H4 (cell line): ENCODE results near the gene ZNG1A. TPM values are rescaled to one million over a fixed set of nuclear protein-coding genes. Genes with fewer than 3 reads are reported as not detected.
A peak's percentile ranks its signal among the peaks of the same experiment; 100 is the strongest.
"Not testable (repeated sequence)": the region's sequence is repeated elsewhere in the genome, so short reads cannot be mapped to it uniquely, and the experiment has no call there.

ENCODE experiments used
- DNase-seq: peaks from one replicate; pipeline ENCODE4 v3.0.0-alpha.2; 2015; ENCODE audit warnings: low spot score
- total RNA-seq: library from RNA; depleted of rRNA; stranded (reverse); fragments of >200 nt; shearing (Covaris generic); gene quantifications from 2 replicates; pipeline ENCODE4 v1.2.3, GENCODE V29; 2014; rRNA removed

The ZNG1A gene
- total RNA-seq: 48.4 and 51.1 TPM in 2 replicates

- peak; percentile 53 for DNase-seq
Measured at GRCh38 chr9:178970-179383, at the start of gene ZNG1A. Gene ZNG1A, minus strand, starts transcription at chr9:179056. Its CDS starts 87 bp downstream, at chr9:178969.

DNA sequence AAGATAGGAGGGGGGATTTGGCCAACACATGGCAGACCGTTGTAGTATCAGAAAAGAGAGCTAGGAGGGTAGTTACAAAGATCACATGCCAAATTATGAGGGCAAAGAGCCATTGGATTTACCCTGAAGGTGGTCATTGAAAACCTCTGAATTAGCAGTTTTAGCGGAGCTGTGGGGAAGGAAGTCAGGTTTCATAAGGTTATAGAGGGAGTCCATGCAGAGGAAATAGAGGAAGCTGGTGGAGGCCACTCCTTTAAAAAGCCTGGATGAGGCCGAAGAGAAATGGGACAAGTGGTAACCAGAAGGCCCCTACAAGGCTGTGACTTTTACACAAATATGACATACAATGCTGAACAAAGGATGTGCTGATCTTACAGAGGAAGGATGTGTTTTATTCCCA lies 49.0 kb upstream of the ZNG1A start:
- no peak for DNase-seq

GRCh38 chr9:224582-225520 lies 46.0 kb upstream of the ZNG1A start:
- peak; percentile 15 for DNase-seq

- DNase-seq: no peak
Measured at GRCh38 chr9:224026-224425, 45.2 kb upstream of the ZNG1A start.

DNA sequence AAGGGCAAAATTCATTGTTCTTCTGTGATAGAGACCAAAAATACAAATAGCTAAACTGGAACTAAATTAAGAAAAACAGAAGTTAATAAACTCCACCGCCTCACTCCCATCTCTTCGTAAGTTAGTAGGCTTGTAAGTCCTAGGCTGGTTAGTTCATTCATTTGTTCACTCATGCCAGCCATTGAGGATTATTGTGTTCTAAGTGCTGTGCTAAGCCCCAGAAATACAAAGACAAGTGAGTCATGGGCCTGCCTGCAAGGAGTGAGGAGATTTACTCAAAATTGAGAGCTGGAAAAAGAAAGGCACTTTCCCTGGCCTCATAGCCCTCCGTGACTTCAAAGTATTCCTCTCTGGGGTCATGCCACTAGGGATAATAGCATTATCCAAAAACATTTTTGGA lies 44.3 kb upstream of the ZNG1A start:
- no peak for DNase-seq

DNA sequence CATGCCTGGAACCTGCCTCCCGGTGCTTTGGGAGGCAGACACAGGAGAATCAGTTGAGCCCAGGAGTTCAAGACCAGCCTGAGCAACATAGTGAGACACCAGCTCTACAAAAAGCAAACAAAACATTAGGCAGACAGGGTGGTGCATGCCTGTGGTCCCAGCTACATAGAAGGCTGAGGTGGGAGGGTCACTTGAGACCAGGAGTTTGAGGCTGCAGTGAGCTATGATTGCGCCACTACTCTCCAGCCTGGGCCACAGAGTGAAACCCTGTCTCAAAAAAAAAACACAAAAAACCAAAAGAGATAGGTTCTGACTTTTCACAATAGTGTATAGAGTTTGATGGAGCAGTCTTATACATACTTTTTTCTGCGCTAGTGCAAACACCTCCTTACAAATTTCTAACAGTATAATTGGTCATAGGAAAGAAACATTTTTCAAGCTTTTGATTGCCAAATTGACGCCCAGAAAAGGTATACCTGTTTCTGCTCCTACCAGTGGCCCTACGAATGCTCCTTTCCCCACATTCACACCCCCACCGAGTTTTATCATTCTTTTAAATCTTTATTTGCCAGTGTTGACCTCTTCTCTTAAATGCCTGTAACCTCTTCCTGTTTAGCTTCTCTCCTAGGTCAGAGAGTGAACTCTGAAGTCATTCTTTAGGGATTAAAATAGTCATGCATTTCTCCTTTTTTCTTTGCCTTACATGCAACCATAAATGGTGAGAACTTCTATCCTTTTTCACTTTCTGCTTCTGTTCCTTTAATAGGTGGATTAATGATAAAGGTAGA lies 43.3 kb upstream of the ZNG1A start:
- peak; percentile 44 for DNase-seq

DNA sequence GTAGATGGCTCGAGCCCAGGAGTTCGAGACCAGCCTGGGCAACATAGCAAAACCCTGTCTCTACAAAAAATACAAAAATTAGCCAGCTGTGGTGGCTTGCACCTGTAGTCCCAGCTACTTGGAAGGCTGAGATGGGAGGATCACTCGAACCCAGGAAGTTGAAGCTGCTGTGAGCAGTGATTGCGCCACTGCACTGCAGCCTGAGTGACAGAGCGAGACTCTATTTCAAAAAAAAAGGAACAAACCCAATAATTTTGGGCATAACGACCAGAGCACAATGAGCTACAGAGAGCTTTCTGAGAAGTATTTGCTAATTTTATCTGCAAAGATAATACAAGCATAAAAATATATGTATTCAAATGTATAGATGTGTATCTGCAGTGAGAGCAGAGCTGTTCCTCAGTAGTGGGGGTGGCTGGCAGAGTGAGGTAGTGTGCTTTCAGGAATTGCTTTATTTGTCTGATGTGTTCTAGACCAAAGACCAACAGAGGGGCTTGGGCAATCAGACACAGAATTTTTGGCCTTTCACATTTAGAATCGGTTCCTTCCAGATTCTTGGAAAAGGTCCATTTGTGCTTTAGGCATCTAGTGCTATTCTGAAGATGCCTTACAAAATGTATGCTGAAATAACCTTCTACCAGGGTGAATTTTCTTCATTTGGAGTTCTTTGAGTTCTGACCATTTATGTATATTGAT lies 41.0 kb upstream of the ZNG1A start:
- DNase-seq: no peak

DNA sequence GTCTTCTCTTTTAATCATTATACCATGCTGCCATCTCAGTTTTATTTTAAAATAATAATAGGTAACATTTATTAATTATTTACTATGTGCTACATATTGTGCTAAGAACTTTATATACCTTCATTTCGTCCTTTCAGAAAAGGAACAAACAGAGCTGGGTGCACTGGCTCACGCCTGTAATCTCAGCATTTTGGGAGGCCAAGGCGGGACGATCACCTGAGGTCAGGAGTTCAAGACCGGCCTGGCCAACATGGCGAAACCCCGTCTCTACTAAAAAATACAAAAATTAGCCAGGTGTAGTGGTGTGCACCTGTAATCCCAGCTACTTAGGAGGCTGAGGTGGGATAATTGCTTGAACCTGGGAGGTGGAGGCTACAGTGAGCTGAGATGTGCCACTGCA lies 40.2 kb upstream of the ZNG1A start:
- not testable (repeated sequence) for DNase-seq

GRCh38 chr9:217950-218349 lies 39.1 kb upstream of the ZNG1A start:
- DNase-seq: no peak

DNA sequence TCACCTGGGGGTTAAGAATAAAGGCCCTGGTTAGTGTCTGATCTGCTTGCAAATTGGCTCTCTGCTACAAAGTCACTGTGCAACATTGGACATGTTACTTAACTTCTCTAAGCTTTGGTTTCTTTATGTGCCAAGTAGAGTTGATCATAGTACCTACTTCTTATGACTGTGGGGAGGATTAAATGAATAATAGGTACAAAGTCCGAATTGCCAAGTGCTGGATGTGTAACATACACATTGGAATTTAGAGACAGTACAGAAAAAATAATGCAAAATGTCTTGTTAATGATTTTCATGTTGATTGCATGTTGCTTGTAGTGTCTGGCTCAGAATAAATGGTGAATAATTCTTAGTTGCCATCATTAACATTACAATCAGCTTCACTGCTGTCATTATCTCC lies 38.0 kb upstream of the ZNG1A start:
- no peak for DNase-seq

DNA sequence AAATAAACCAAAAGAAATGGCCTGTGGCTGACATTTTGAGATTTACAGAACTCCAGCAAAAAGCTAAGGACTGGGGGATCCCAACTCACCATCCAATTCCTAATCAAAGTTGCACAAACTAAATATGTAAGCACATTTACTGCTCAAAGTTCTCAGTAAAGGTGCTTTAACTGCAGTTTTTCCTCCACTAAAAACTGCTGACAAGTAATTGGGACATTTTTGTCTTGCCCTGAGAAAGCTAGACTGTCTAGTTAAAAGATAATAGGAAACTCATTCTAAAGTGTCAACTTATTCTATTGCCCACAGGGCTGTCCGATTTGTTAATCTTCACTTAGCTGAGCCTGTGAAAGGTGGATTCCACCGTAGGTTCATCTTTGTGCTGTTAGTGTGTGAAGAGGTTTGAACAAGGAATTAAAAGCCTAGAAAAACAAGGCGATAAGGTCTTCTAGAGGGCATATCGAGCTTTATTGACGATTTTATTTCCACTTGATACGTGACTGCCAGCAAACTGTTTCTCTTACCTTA lies 36.8 kb upstream of the ZNG1A start:
- DNase-seq: no peak

DNA sequence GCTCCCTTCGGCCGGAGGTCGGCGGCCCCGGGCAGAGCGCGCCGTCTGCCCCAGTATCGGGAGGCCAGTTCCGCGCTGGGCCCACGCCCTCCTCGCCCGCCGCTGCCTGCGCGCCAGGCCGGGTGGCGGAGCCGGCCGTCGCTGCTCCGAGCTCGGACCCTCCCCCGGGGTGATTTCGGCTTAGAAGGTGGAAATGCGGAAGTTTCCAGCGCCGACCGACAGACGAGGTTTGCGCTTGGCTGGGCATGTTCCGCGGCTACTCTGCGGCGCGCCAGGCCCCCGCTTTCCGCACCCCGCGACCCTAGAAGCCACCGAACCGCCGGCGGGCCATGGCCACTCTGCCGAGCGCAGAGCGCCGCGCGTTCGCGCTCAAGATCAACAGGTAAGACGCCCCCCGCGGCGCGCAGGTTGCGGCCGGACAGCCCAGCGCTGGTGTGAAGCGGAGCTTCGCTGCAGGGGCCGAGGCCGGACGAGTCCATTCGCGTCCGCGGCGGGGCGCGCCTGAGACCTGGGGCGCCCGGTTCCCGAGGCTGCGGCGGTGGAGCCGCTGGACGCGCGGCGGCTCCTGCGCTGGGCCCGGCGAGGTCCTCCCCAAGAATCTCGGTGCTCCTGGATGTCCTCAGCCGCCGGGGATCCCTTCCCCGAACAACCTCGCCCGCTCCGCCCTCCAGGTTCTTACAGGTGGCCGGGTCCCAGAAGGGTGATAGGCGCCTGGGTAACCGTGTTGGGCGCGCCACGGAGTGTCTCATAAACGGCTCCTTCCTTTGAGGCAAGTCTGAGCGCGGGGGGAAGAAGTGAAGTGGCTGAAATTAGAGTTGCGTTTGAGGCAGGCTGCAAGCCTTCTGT lies 36.0 kb upstream of the ZNG1A start, which contains the start of gene DOCK8:
TSS of gene DOCK8 (plus strand) at position 218 of the 846 bp plus-strand sequence. CDS start at position 330, 112 bp downstream.
- DNase-seq: no peak

DNA sequence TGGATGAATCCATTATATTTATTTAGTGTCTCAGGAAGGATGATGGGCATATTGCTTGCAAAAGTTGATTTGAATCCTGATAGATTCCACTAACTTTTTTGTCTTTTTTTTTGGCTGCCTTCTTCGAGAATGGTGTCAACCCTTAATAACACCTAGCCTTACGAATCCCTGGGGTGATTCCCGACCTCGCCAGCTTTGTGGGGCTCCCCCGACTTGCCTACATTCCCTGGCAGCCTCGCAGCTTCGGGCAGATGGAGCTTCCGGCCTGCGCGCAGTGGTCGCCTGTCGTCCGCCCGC lies 35.4 kb upstream of the ZNG1A start:
- no peak for DNase-seq

DNA sequence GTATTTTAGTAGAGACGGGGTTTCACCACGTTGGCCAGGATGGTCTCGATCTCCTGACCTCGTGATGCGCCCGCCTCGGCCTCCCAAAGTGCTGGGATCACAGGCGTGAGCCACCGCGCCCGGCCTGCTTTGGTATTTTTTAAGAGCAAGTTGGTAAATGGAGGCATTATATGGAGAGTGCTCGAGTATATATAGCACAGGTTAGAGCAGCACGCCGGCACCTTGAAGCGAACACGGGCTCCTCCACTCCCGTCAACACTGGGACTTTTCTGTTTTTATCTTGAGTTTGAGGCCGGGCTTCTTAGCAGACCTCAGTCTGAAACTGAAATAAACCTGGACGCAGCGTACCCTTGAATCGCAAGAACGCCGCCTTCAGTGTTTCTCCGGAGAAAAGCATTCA lies 35.0 kb upstream of the ZNG1A start:
- not testable (repeated sequence) for DNase-seq

GRCh38 chr9:212297-212696 lies 33.4 kb upstream of the ZNG1A start:
- DNase-seq: no peak

DNA sequence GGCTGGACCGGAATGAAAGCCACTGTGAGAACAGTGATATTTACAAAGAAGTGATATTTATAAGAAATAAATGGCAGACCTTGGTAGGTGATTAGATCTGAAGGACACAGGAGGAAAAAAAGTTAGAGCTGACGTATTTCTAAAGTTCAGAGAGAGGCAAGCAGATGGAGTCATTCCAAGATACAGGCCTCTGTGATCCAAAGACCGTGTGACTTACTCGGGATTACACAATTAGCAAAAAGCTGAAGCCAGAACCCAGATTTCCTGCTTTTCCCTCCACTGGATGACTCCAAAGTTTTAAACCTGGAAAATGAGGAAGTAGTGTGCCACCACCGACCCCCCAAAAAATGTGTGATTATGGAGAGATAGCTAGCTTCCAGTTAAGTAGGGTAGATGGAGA lies 32.7 kb upstream of the ZNG1A start:
- DNase-seq: no peak

DNA sequence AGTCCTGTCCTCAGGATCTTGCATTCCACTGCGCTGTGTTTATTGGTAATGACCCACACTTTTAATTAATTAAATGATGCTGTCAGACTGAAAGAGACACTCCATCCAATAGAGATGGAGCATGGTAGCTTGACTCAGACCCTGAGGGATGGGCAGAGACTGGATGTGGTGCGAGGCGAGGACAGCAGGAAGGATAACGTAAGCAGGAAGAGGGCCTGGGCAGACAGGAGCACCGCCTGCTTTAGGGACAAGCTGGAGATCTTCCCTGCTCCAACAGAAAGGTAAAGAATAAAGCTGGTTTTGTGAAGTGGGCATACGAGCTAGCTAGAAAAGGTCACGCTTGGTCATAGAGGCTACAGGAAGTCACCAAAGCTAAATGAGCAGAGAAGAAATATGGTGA lies 32.2 kb upstream of the ZNG1A start:
- DNase-seq: no peak

DNA sequence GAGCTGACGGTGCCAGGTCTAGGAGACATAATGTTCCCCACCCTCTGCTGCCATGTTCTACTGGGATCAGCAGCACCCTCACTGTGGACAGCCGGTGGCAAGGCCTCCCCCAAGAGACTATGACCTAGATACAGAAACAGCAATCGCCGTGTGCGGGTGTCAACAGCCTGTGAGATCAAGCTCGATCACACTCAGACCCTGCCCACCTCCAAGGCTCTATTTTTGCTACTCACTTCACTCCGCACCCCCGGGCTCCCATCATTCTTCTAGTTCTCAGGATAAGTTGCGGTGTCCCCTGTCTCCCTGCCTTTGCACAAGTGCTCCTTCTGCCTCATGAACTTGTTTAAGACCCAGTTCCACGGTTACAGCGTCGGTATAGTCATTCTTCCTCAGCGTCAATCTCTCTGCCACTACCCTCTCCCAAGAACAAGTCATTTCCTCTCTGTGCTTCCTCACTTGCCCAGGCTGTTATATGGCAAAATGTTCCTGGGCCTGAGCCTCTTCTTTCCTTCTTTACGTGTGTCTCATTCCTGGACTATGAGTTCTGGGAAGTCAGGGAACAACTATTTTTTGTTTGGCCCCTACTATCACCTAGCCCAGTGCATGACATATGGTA lies 30.4 kb upstream of the ZNG1A start:
- no peak for DNase-seq

GRCh38 chr9:206481-206880 lies 27.6 kb upstream of the ZNG1A start:
- DNase-seq: no peak

GRCh38 chr9:199601-200000 lies 20.7 kb upstream of the ZNG1A start:
- DNase-seq: not testable (repeated sequence)
